ENCODE results near the gene PKIB.

The PKIB gene

GRCh38 chr6:122612838-122613237, 2.6 kb downstream of the PKIB start:
- Histone ChIP-seq H3K27me3 (ENCODE audit: low read depth, low read length) (peaks cover 4% of the 10 kb centered on the region; the same call in 1 of the 2 replicates), H4K20me1 (ENCODE audit: insufficient read depth, low read length) (no peaks in the 10 kb centered on the region), H3K4me3 (ENCODE audit: low read length) (no peak overlapping the region), H2AFZ (ENCODE audit: low read depth, low read length) (no peak overlapping the region), H3K36me3 (replicated peaks; ENCODE audit: low read depth, low read length) (no peaks in the 10 kb centered on the region), H3K4me2 (ENCODE audit: low read length) (no peak overlapping the region), H3K9ac (ENCODE audit: low read length) (no peak overlapping the region), H3K9me3 (ENCODE audit: insufficient read depth, low read length) (no peaks in the 10 kb centered on the region), H3K79me2 (ENCODE audit: low read length) (no peaks in the 10 kb centered on the region), H3K4me1 (ENCODE audit: low read length) (peaks cover 4% of the 10 kb centered on the region), H3K27ac (ENCODE audit: low read length) (no peak overlapping the region)
- TF ChIP-seq EZH2phosphoT487 (IDR thresholded peaks at IDR 0.05; ENCODE audit: low read depth) (no peak), CTCF (IDR thresholded peaks at IDR 0.05; ENCODE audit: low read depth, low read length) (no peak)

- no peak overlapping the region for H3K4me3 ChIP-seq (ENCODE audit: low read length)
- H3K36me3 ChIP-seq (replicated peaks; ENCODE audit: low read depth, low read length): no peaks in the 10 kb centered on the region
- H3K4me1 ChIP-seq (ENCODE audit: low read length): peaks cover 4% of the 10 kb centered on the region
- no peak overlapping the region for H3K27ac ChIP-seq (ENCODE audit: low read length)
- no peaks in the 10 kb centered on the region for H4K20me1 ChIP-seq (ENCODE audit: insufficient read depth, low read length)
- no peak overlapping the region for H2AFZ ChIP-seq (ENCODE audit: low read depth, low read length)
- peaks cover 4% of the 10 kb centered on the region; the same call in 1 of the 2 replicates for H3K27me3 ChIP-seq (ENCODE audit: low read depth, low read length)
- TF ChIP-seq CTCF (IDR thresholded peaks at IDR 0.05; ENCODE audit: low read depth, low read length) (no peak), EZH2phosphoT487 (IDR thresholded peaks at IDR 0.05; ENCODE audit: low read depth) (no peak)
- no peaks in the 10 kb centered on the region for H3K9me3 ChIP-seq (ENCODE audit: insufficient read depth, low read length)
- no peaks in the 10 kb centered on the region for H3K79me2 ChIP-seq (ENCODE audit: low read length)
- H3K4me2 ChIP-seq (ENCODE audit: low read length): no peak overlapping the region
- no peak overlapping the region for H3K9ac ChIP-seq (ENCODE audit: low read length)
Measured at GRCh38 chr6:122614303-122614702, 4.1 kb downstream of the PKIB start.

- H3K36me3 ChIP-seq (replicated peaks; ENCODE audit: low read depth, low read length): no peaks in the 10 kb centered on the region
- H3K79me2 ChIP-seq (ENCODE audit: low read length): no peaks in the 10 kb centered on the region
- H2AFZ ChIP-seq (ENCODE audit: low read depth, low read length): no peak overlapping the region
- no peak overlapping the region for H3K4me2 ChIP-seq (ENCODE audit: low read length)
- H3K4me1 ChIP-seq (ENCODE audit: low read length): peaks cover 4% of the 10 kb centered on the region
- TF ChIP-seq CTCF (IDR thresholded peaks at IDR 0.05; ENCODE audit: low read depth, low read length) (no peak), EZH2phosphoT487 (IDR thresholded peaks at IDR 0.05; ENCODE audit: low read depth) (no peak)
- no peaks in the 10 kb centered on the region for H4K20me1 ChIP-seq (ENCODE audit: insufficient read depth, low read length)
- no peaks in the 10 kb centered on the region for H3K27me3 ChIP-seq (ENCODE audit: low read depth, low read length)
- no peak overlapping the region for H3K4me3 ChIP-seq (ENCODE audit: low read length)
- no peaks in the 10 kb centered on the region for H3K9me3 ChIP-seq (ENCODE audit: insufficient read depth, low read length)
- H3K9ac ChIP-seq (ENCODE audit: low read length): no peak overlapping the region
- H3K27ac ChIP-seq (ENCODE audit: low read length): no peak overlapping the region
Measured at GRCh38 chr6:122615409-122615808, 5.2 kb downstream of the PKIB start.

GRCh38 chr6:122616877-122617276, 6.7 kb downstream of the PKIB start:
- H3K27me3 ChIP-seq (ENCODE audit: low read depth, low read length): no peaks in the 10 kb centered on the region
- H3K79me2 ChIP-seq (ENCODE audit: low read length): no peaks in the 10 kb centered on the region
- H3K4me2 ChIP-seq (ENCODE audit: low read length): no peak overlapping the region
- no peak overlapping the region for H3K9ac ChIP-seq (ENCODE audit: low read length)
- no peaks in the 10 kb centered on the region for H4K20me1 ChIP-seq (ENCODE audit: insufficient read depth, low read length)
- H3K36me3 ChIP-seq (replicated peaks; ENCODE audit: low read depth, low read length): no peaks in the 10 kb centered on the region
- no peaks in the 10 kb centered on the region for H3K4me1 ChIP-seq (ENCODE audit: low read length)
- no peak for TF ChIP-seq EZH2phosphoT487 (IDR thresholded peaks at IDR 0.05; ENCODE audit: low read depth)
- TF ChIP-seq CTCF (IDR thresholded peaks at IDR 0.05; ENCODE audit: low read depth, low read length): no peak
- H3K9me3 ChIP-seq (ENCODE audit: insufficient read depth, low read length): no peaks in the 10 kb centered on the region
- H3K4me3 ChIP-seq (ENCODE audit: low read length): no peak overlapping the region
- no peak overlapping the region for H3K27ac ChIP-seq (ENCODE audit: low read length)
- H2AFZ ChIP-seq (ENCODE audit: low read depth, low read length): no peak overlapping the region
